Activated naive CD8-positive, alpha-beta T cell (primary cell): ENCODE data around the gene AKAP13.
A peak's percentile ranks its signal among the peaks of the same experiment; 100 is the strongest.

Experiments used
- H3K27ac Mint-ChIP-seq: one replicate; pipeline ENCODE4 v1.8.0; 2021; ENCODE audit warnings: mixed read lengths
- H3K27me3 Mint-ChIP-seq: one replicate; pipeline ENCODE4 v1.8.0; 2021; ENCODE audit warnings: mixed read lengths
- H3K36me3 Mint-ChIP-seq: one replicate; pipeline ENCODE4 v1.8.0; 2021; ENCODE audit warnings: mixed read lengths
- H3K4me1 Mint-ChIP-seq: one replicate; pipeline ENCODE4 v1.8.0; 2021; ENCODE audit warnings: low read depth, mixed read lengths
- H3K4me3 Mint-ChIP-seq: one replicate; pipeline ENCODE4 v1.8.0; 2021; ENCODE audit warnings: mild to moderate bottlenecking, mixed read lengths
- H3K9me3 Mint-ChIP-seq: one replicate; pipeline ENCODE4 v1.8.0; 2021; ENCODE audit warnings: low read depth, mixed read lengths

The AKAP13 gene

GRCh38 chr15:85503151-85503799 is 122.9 kb downstream of the AKAP13 start:
- H3K36me3 Mint-ChIP-seq = no peaks in the 10 kb centered on the region
- no peaks in the 10 kb centered on the region for H3K27me3 Mint-ChIP-seq
- H3K27ac Mint-ChIP-seq = peak overlapping the region; percentile 41
- H3K4me1 Mint-ChIP-seq = peaks cover 81% of the 10 kb centered on the region
- H3K9me3 Mint-ChIP-seq = no peaks in the 10 kb centered on the region
- H3K4me3 Mint-ChIP-seq = no peak overlapping the region

- Mint-ChIP-seq H3K4me3 (no peak overlapping the region), H3K27ac (no peak overlapping the region), H3K36me3 (peaks cover 3% of the 10 kb centered on the region), H3K27me3 (no peaks in the 10 kb centered on the region), H3K4me1 (peaks cover 75% of the 10 kb centered on the region), H3K9me3 (no peaks in the 10 kb centered on the region)
These were observed 124.6 kb downstream of the AKAP13 start for GRCh38 chr15:85504749-85505676.

GRCh38 chr15:85507114-85507513 is 126.7 kb downstream of the AKAP13 start:
- Mint-ChIP-seq H3K27ac (peak overlapping the region; percentile 43), H3K36me3 (peaks cover 6% of the 10 kb centered on the region), H3K4me1 (peaks cover 69% of the 10 kb centered on the region), H3K9me3 (no peaks in the 10 kb centered on the region), H3K27me3 (no peaks in the 10 kb centered on the region), H3K4me3 (no peak overlapping the region)

GRCh38 chr15:85509973-85510372 is 129.6 kb downstream of the AKAP13 start:
- Mint-ChIP-seq H3K4me1 (peaks cover 59% of the 10 kb centered on the region), H3K27ac (peak overlapping the region; percentile 0), H3K27me3 (no peaks in the 10 kb centered on the region), H3K4me3 (no peak overlapping the region), H3K36me3 (peaks cover 6% of the 10 kb centered on the region), H3K9me3 (no peaks in the 10 kb centered on the region)

- Mint-ChIP-seq H3K4me1 (peaks cover 69% of the 10 kb centered on the region), H3K9me3 (no peaks in the 10 kb centered on the region), H3K27me3 (no peaks in the 10 kb centered on the region), H3K4me3 (no peak overlapping the region), H3K27ac (no peak overlapping the region), H3K36me3 (peaks cover 5% of the 10 kb centered on the region)
These were observed 134.0 kb downstream of the AKAP13 start for GRCh38 chr15:85514413-85514812.

GRCh38 chr15:85515212-85515611 is 134.8 kb downstream of the AKAP13 start:
- peaks cover 5% of the 10 kb centered on the region for H3K36me3 Mint-ChIP-seq
- peaks cover 64% of the 10 kb centered on the region for H3K4me1 Mint-ChIP-seq
- no peak overlapping the region for H3K27ac Mint-ChIP-seq
- H3K9me3 Mint-ChIP-seq = no peaks in the 10 kb centered on the region
- no peak overlapping the region for H3K4me3 Mint-ChIP-seq
- no peaks in the 10 kb centered on the region for H3K27me3 Mint-ChIP-seq

- Mint-ChIP-seq H3K4me3 (no peak overlapping the region), H3K36me3 (peaks cover 5% of the 10 kb centered on the region), H3K4me1 (peaks cover 61% of the 10 kb centered on the region), H3K27ac (peak overlapping the region; percentile 62), H3K27me3 (no peaks in the 10 kb centered on the region), H3K9me3 (no peaks in the 10 kb centered on the region)
These were observed 136.7 kb downstream of the AKAP13 start for GRCh38 chr15:85517086-85517485.

GRCh38 chr15:85518979-85519761 is 138.8 kb downstream of the AKAP13 start:
- H3K4me3 Mint-ChIP-seq = no peak overlapping the region
- H3K27me3 Mint-ChIP-seq = no peaks in the 10 kb centered on the region
- H3K4me1 Mint-ChIP-seq = peaks cover 58% of the 10 kb centered on the region
- H3K9me3 Mint-ChIP-seq = no peaks in the 10 kb centered on the region
- no peak overlapping the region for H3K27ac Mint-ChIP-seq
- peaks cover 6% of the 10 kb centered on the region for H3K36me3 Mint-ChIP-seq

- H3K9me3 Mint-ChIP-seq = no peaks in the 10 kb centered on the region
- peak overlapping the region; percentile 25 for H3K27ac Mint-ChIP-seq
- H3K4me1 Mint-ChIP-seq = peaks cover 56% of the 10 kb centered on the region
- peaks cover 6% of the 10 kb centered on the region for H3K36me3 Mint-ChIP-seq
- H3K4me3 Mint-ChIP-seq = no peak overlapping the region
- no peaks in the 10 kb centered on the region for H3K27me3 Mint-ChIP-seq
These were observed 140.2 kb downstream of the AKAP13 start for GRCh38 chr15:85520650-85521049.

GRCh38 chr15:85523530-85523929 is 143.1 kb downstream of the AKAP13 start:
- no peak overlapping the region for H3K4me3 Mint-ChIP-seq
- H3K4me1 Mint-ChIP-seq = peaks cover 40% of the 10 kb centered on the region
- H3K9me3 Mint-ChIP-seq = no peaks in the 10 kb centered on the region
- no peaks in the 10 kb centered on the region for H3K27me3 Mint-ChIP-seq
- H3K27ac Mint-ChIP-seq = peak overlapping the region; percentile 16
- H3K36me3 Mint-ChIP-seq = peaks cover 4% of the 10 kb centered on the region

GRCh38 chr15:85525755-85526154 is 145.4 kb downstream of the AKAP13 start:
- Mint-ChIP-seq H3K4me3 (no peak overlapping the region), H3K36me3 (peaks cover 8% of the 10 kb centered on the region), H3K9me3 (no peaks in the 10 kb centered on the region), H3K27me3 (no peaks in the 10 kb centered on the region), H3K4me1 (peaks cover 30% of the 10 kb centered on the region), H3K27ac (no peak overlapping the region)

- Mint-ChIP-seq H3K36me3 (peaks cover 6% of the 10 kb centered on the region), H3K4me3 (no peak overlapping the region), H3K27ac (peak overlapping the region; percentile 5), H3K9me3 (no peaks in the 10 kb centered on the region), H3K4me1 (peaks cover 38% of the 10 kb centered on the region), H3K27me3 (no peaks in the 10 kb centered on the region)
These were observed 147.5 kb downstream of the AKAP13 start for GRCh38 chr15:85527895-85528294.

- peaks cover 50% of the 10 kb centered on the region for H3K4me1 Mint-ChIP-seq
- no peaks in the 10 kb centered on the region for H3K27me3 Mint-ChIP-seq
- H3K27ac Mint-ChIP-seq = peak overlapping the region; percentile 25
- no peaks in the 10 kb centered on the region for H3K9me3 Mint-ChIP-seq
- H3K36me3 Mint-ChIP-seq = peaks cover 10% of the 10 kb centered on the region
- H3K4me3 Mint-ChIP-seq = no peak overlapping the region
These were observed 149.7 kb downstream of the AKAP13 start for GRCh38 chr15:85530079-85530478.

GRCh38 chr15:85531083-85531482 is 150.7 kb downstream of the AKAP13 start:
- Mint-ChIP-seq H3K27me3 (no peaks in the 10 kb centered on the region), H3K9me3 (no peaks in the 10 kb centered on the region), H3K4me1 (peaks cover 53% of the 10 kb centered on the region), H3K4me3 (no peak overlapping the region), H3K36me3 (peaks cover 12% of the 10 kb centered on the region), H3K27ac (peak overlapping the region; percentile 71)

GRCh38 chr15:85532689-85533088 is 152.3 kb downstream of the AKAP13 start:
- Mint-ChIP-seq H3K27ac (peak overlapping the region; percentile 59), H3K27me3 (no peaks in the 10 kb centered on the region), H3K36me3 (peaks cover 12% of the 10 kb centered on the region), H3K4me1 (peaks cover 52% of the 10 kb centered on the region), H3K9me3 (no peaks in the 10 kb centered on the region), H3K4me3 (no peak overlapping the region)
